Measurements from ENCODE around the gene PCSK7.
"Not testable (repeated sequence)": the region's sequence is repeated elsewhere in the genome, so short reads cannot be mapped to it uniquely, and the experiment has no call there.

PCSK7 gene

DNA sequence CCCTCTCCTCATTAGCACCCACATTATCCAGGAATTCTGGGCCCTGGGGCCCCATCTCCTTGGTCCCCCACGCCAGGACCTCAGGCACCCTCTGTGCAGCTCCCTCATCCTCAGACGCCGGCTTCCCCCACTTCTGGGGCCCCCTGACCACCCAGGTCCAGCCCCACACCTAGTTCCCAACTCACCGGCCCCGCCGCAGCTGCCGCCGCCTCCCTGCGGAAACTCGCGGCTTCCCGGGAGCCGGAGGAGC, at the start of gene PCSK7:
Gene PCSK7 (minus strand): TSS at position 232 of the 250 bp plus-strand sequence. CDS start 2,229 bp downstream, outside the sequence.
- DNase-seq, result peak; percentile 59

- no peak for DNase-seq
Observed at GRCh38 chr11:117281159-117281558, 49.3 kb upstream of the PCSK7 start.

DNA sequence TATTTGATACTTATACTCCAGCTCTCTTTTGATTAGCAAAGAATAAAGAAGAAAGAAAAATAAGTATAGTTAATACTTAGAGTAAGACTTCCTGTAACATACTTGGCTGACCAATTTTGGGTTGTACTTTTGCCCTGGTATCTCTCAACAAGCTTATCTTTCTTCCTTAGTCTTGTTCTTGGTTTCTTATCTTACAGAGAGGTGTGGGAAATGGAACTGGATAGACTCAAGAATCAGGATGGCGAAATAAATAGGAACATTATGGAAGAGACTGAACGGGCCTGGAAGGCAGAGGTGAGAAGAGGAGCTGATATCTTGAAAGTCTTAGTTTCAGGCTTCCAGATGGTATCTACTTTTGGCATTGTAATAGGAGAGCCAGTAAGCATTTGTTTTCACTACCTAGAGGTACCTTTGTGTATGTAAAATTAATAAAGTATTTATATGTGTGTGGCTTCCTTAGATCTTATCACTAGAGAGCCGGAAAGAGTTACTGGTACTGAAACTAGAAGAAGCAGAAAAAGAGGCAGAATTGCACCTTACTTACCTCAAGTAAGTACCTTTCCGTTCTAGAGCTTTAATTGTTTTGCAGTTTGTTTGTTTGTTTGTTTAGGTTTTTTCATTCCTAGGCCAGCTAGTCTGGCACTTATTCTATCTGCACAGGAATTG, 48.0 kb upstream of the PCSK7 start:
- DNase-seq, result no peak

DNA sequence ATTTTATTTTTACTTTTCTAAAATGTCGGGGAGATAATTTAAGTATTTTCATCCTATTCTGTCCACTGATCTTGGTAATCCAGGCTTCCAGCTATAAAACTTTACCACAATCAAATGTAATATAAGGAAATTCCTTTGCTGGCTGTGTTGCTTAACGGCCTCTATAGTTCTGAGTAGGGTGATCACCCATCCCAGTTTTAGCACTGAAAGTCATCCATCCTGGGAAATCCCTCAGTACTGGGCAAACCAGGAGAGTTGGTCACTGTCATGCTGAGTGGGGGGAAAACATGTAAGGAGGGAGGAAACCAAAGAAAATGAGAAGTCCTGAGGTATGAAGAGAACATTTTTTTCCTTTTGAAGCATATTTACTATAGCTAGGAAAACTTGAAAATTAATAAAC, 46.5 kb upstream of the PCSK7 start:
- DNase-seq, result no peak

DNA sequence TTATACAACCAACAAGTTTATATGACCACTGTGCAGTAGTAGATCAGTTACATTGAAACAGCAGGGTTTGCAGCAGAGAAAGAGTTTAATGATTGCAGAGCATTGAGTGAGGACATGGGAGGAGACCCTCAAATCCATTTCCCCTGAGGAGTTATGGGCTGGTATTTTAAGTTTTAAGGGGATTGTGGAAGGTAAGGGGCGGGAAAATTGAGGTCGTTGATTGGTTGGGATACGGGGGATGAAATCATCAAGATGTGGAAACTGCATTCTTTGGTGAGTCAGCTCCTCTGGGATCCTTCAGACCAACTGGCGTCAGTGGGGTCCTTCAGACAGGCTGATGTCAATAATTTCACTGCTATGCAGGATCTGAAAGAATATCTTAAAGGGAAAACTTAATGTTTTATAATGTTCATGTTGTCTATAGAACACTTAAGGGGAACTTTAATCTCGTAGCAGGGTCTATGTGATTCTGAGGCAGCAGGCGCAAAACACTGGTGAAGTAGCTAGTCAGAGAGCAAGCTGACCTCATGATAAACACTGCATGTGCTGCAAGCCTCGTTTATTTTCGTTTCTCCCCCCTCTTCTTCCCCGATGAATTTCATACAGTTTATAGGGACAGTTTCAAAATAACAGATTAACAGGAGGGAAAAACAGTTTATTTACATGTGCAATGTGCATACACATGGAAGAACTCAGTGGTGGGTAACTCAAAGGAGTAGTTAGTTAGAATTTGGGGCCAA, 41.8 kb upstream of the PCSK7 start:
- DNase-seq, result no peak

- DNase-seq, result not testable (repeated sequence)
Observed at GRCh38 chr11:117272175-117272574, 40.3 kb upstream of the PCSK7 start.

- no peak for DNase-seq
Observed at GRCh38 chr11:117271208-117271607, 39.3 kb upstream of the PCSK7 start.

- DNase-seq, result no peak
Observed at GRCh38 chr11:117269856-117270255, 38.0 kb upstream of the PCSK7 start.

GRCh38 chr11:117265745-117266144, 33.9 kb upstream of the PCSK7 start:
- DNase-seq, result no peak

- DNase-seq, result not testable (repeated sequence)
Observed at GRCh38 chr11:117264624-117265323, 32.9 kb upstream of the PCSK7 start.

DNA sequence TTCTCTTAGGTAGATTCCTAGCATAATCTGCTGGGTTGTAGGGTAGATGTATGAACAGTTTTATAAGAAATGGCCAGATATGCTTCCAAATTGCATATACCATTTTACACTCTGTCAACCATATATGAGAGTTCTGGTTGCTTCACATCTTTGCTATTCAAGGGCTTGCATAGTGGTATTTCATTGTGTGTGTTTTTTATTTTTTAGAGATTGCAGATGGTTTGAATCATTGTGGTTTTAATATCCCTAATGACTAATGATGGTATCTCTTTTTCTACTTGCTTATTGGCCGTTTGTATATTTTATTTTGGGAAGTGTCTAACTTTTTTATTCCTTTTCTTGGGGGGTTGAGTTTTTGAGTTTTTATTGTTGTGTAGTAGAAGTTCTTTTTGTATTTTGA, 27.5 kb upstream of the PCSK7 start:
- no peak for DNase-seq

DNA sequence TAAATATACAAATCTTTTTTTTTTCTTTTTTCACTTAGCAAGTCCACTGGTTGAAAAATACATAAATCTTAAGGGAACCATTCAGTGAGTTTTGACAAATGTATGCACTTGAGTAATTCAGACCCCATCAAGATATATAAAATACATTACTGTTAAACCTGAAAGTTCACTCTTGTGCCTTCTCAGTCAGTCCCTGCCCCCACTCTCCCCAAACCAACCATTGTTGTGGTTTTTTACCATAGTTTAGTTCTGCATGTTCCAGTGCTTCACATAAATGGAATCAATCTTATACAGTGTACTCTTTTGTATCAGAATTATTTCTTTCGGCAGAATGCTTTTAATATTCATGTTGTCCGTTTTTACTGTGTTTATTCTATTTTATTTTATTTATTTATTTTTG, 26.7 kb upstream of the PCSK7 start:
- DNase-seq, result no peak

- no peak for DNase-seq
Observed at GRCh38 chr11:117256573-117256972, 24.7 kb upstream of the PCSK7 start.

DNA sequence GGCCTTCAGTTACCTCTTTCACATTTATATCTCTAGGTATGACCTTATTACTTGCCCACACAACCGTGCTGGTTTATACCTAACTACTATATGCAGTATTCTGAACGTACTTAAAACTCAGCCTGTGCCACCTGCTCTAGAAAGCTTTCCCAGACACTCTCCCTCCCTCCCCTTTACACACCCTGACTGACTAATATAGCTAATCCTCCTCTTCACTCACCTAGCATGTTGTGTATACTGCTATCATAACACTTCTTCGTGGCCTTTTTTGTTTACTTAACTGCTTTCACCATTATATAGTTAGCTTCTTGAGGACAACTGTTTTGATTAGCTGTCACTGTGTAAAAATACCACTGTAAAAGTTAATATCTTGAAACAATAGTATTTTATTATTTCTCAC, 24.1 kb upstream of the PCSK7 start:
- DNase-seq, result no peak

DNA sequence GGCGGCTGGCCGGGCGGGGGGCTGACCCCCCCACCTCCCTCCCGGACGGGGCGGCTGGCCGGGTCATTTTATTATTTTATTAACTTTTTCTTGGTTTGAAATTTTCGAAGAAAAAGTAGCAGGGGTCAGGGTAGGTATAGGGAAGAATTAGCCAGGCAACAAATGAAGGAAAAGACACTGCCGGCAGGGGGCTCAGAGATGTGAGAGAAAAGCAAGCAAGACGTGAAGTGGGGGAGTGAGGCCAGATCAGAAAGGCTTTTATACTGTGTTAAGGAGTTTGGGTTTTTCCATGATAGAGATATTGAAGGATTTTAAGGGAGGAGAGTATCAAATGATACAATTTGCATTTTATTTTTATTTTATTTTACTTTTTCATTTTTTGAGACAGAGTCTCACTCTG, 19.6 kb upstream of the PCSK7 start:
- no peak for DNase-seq

GRCh38 chr11:117249571-117249970, 17.7 kb upstream of the PCSK7 start:
- DNase-seq, result no peak

DNA sequence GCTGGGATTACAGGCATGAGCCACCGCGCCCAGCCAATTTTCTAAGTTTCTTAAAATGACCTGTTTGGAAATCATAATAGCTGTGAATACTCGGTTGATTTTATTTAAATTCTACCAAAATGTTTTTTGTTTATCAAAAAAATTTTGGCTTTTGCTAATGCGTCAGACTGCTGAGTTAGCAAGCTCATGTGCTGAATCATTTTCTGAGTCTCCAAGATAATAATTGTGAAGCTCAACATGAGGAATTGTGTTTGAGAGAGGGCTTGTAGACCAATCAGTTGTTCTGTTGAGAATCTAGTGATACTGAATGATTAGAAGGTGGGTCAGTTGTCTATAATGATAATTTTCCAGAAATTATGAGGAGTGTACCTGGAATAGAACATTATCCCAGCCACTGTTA, 16.5 kb upstream of the PCSK7 start:
- no peak for DNase-seq

GRCh38 chr11:117239295-117239694, 7.4 kb upstream of the PCSK7 start:
- DNase-seq, result no peak

DNA sequence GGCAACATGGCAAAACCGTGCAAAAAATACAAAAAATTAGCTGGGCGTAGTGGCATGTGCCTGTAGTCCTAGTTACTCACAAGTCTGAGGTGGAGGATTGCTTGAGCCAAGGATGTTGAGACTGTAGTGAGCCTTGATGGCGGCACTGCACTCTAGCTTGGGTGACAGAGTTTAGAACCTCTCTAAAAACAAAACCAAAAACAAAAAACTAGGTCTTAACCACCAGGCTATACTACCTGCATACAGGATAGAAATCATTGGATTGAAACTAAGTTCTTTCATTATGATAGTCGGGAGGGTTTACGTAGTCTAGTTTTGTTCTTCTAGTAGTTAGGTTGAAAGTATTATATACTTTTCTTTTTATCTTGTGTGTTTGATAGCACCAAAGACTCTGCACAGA, 6.3 kb upstream of the PCSK7 start:
- DNase-seq, result no peak

GRCh38 chr11:117232911-117233409, 1.1 kb upstream of the PCSK7 start:
- no peak for DNase-seq

- peak; percentile 74 for DNase-seq
Observed at GRCh38 chr11:117232092-117232878, 412 bp upstream of the PCSK7 start, which contains the start of gene RNF214. RNF214 (plus strand) TSS chr11:117232671; CDS start chr11:117234273, 1,602 bp downstream.

- no peak for DNase-seq
Observed at GRCh38 chr11:117230999-117231841, 653 bp downstream of the PCSK7 start.
